Measurements from ENCODE around the gene EFHD1.
A peak's percentile ranks its signal among the peaks of the same experiment; 100 is the strongest.
"Not testable (repeated sequence)": the region's sequence is repeated elsewhere in the genome, so short reads cannot be mapped to it uniquely, and the experiment has no call there.

The EFHD1 gene

GRCh38 chr2:232688201-232688600 is 54.8 kb downstream of the EFHD1 start:
- H3K36me3 ChIP-seq (ENCODE audit: control insufficient read depth in 2 of 2, insufficient read depth in 2 of 2, low read length in 2 of 2), result no peaks in the 10 kb centered on the region
- H3K27me3 ChIP-seq (ENCODE audit: control insufficient read depth in 2 of 2, insufficient read depth in 2 of 2, low read length in 2 of 2), result no peaks in the 10 kb centered on the region
- H3K27ac ChIP-seq (ENCODE audit: low read depth in 2 of 2, low read length in 2 of 2), result no peak overlapping the region
- no peaks in the 10 kb centered on the region for H3K9me3 ChIP-seq (ENCODE audit: control insufficient read depth in 2 of 2, low read length in 2 of 2)
- H3K4me3 ChIP-seq (ENCODE audit: low read length in 2 of 2), result no peak overlapping the region
- H3K9ac ChIP-seq (ENCODE audit: low read depth in 1 of 2, low read length in 2 of 2), result no peak overlapping the region
- H3K4me1 ChIP-seq (ENCODE audit: control insufficient read depth in 2 of 2, insufficient read depth in 2 of 2, low read length in 2 of 2), result no peaks in the 10 kb centered on the region

DNA sequence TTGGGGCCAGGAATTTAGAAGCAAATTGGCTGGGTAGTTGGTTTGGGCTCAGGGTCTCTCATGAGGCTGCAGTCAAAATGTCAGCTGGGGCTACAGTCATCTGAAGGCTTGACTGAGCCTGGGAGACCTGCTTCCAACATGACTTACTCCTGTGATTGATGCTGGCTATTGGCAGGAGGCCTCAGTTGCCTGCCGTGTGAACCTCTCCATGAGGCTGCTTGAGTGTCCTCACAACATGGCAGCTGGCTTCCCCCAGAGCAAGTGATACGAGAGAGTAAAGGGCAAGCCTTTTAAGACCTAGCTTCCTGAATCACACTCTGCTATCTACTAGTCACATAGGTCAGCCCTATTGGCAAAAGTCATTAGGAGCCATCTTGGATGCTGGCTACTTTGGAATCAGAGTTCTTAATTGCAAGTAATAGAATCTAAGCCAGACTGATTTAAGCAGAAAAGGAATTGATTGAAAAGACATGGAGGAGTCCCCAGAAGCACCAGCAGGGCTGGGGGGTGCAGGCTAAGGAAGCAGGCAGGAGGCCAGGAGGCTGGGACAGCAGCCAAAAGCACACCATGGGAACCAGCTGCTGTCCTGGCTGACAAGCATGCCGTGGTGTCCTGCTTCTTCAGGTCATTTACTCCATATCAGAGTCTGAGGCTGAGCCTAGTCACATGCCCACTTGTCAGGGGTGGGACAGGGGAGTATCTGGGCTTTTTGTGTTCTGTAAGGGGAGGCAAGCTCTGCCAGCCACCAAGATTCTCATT is 55.9 kb downstream of the EFHD1 start:
- no peaks in the 10 kb centered on the region for H3K36me3 ChIP-seq (ENCODE audit: control insufficient read depth in 2 of 2, insufficient read depth in 2 of 2, low read length in 2 of 2)
- H3K4me1 ChIP-seq (ENCODE audit: control insufficient read depth in 2 of 2, insufficient read depth in 2 of 2, low read length in 2 of 2), result no peaks in the 10 kb centered on the region
- H3K9ac ChIP-seq (ENCODE audit: low read depth in 1 of 2, low read length in 2 of 2), result no peak overlapping the region
- H3K4me3 ChIP-seq (ENCODE audit: low read length in 2 of 2), result no peak overlapping the region
- H3K9me3 ChIP-seq (ENCODE audit: control insufficient read depth in 2 of 2, low read length in 2 of 2), result no peaks in the 10 kb centered on the region
- H3K27me3 ChIP-seq (ENCODE audit: control insufficient read depth in 2 of 2, insufficient read depth in 2 of 2, low read length in 2 of 2), result no peaks in the 10 kb centered on the region
- H3K27ac ChIP-seq (ENCODE audit: low read depth in 2 of 2, low read length in 2 of 2), result no peak overlapping the region

GRCh38 chr2:232691117-232691516 is 57.7 kb downstream of the EFHD1 start:
- not testable (repeated sequence) for H3K4me1 ChIP-seq (ENCODE audit: control insufficient read depth in 2 of 2, insufficient read depth in 2 of 2, low read length in 2 of 2)

DNA sequence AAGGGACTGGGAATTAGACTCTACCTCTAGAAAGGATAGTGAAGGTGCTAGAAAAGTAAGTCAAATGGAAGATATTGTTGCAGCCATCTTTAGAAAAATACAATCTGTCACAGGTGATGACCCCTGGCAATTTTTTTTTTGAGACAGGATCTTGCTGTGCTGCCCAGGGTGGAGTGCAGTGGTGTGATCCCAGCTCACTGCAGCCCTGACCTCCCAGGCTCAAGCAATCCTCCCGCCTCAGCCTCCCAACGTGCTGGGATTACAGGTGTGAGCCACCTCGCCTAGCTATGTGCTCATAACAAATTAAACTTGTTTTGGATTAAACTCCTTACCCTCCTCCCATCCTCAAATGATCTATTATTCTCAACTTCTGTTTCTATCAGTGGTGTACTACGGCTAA is 59.9 kb downstream of the EFHD1 start:
- H3K9me3 ChIP-seq (ENCODE audit: control insufficient read depth in 2 of 2, low read length in 2 of 2), result no peaks in the 10 kb centered on the region
- no peak overlapping the region for H3K4me3 ChIP-seq (ENCODE audit: low read length in 2 of 2)

More at GRCh38 chr2:232691117-232691516, 57.7 kb downstream of the EFHD1 start:
- not testable (repeated sequence) for H3K27ac ChIP-seq (ENCODE audit: low read depth in 2 of 2, low read length in 2 of 2); H3K9me3 ChIP-seq (ENCODE audit: control insufficient read depth in 2 of 2, low read length in 2 of 2); H3K9ac ChIP-seq (ENCODE audit: low read depth in 1 of 2, low read length in 2 of 2); H3K27me3 ChIP-seq (ENCODE audit: control insufficient read depth in 2 of 2, insufficient read depth in 2 of 2, low read length in 2 of 2); H3K4me3 ChIP-seq (ENCODE audit: low read length in 2 of 2); H3K36me3 ChIP-seq (ENCODE audit: control insufficient read depth in 2 of 2, insufficient read depth in 2 of 2, low read length in 2 of 2)

GRCh38 chr2:232696609-232697058 is 63.2 kb downstream of the EFHD1 start:
- Histone ChIP-seq H3K9me3 (ENCODE audit: control insufficient read depth in 2 of 2, low read length in 2 of 2) (no peaks in the 10 kb centered on the region), H3K4me3 (ENCODE audit: low read length in 2 of 2) (peak overlapping the region; percentile 78 to 97), H3K4me1 (ENCODE audit: control insufficient read depth in 2 of 2, insufficient read depth in 2 of 2, low read length in 2 of 2) (peaks cover 15 to 16% of the 10 kb centered on the region in 2 donors), H3K36me3 (ENCODE audit: control insufficient read depth in 2 of 2, insufficient read depth in 2 of 2, low read length in 2 of 2) (no peaks in the 10 kb centered on the region), H3K27me3 (ENCODE audit: control insufficient read depth in 2 of 2, insufficient read depth in 2 of 2, low read length in 2 of 2) (no peaks in the 10 kb centered on the region), H3K27ac (ENCODE audit: low read depth in 2 of 2, low read length in 2 of 2) (peak overlapping the region; percentile 94 to 96), H3K9ac (ENCODE audit: low read depth in 1 of 2, low read length in 2 of 2) (peak overlapping the region; percentile 5 to 98)

More for the DNA sequence above, 59.9 kb downstream of the EFHD1 start:
- H3K9ac ChIP-seq (ENCODE audit: low read depth in 1 of 2, low read length in 2 of 2), result no peak overlapping the region
- no peaks in the 10 kb centered on the region for H3K36me3 ChIP-seq (ENCODE audit: control insufficient read depth in 2 of 2, insufficient read depth in 2 of 2, low read length in 2 of 2)
- no peaks in the 10 kb centered on the region for H3K27me3 ChIP-seq (ENCODE audit: control insufficient read depth in 2 of 2, insufficient read depth in 2 of 2, low read length in 2 of 2)
- H3K27ac ChIP-seq (ENCODE audit: low read depth in 2 of 2, low read length in 2 of 2), result no peak overlapping the region
- H3K4me1 ChIP-seq (ENCODE audit: control insufficient read depth in 2 of 2, insufficient read depth in 2 of 2, low read length in 2 of 2), result peaks cover 5% of the 10 kb centered on the region in 2 donors

DNA sequence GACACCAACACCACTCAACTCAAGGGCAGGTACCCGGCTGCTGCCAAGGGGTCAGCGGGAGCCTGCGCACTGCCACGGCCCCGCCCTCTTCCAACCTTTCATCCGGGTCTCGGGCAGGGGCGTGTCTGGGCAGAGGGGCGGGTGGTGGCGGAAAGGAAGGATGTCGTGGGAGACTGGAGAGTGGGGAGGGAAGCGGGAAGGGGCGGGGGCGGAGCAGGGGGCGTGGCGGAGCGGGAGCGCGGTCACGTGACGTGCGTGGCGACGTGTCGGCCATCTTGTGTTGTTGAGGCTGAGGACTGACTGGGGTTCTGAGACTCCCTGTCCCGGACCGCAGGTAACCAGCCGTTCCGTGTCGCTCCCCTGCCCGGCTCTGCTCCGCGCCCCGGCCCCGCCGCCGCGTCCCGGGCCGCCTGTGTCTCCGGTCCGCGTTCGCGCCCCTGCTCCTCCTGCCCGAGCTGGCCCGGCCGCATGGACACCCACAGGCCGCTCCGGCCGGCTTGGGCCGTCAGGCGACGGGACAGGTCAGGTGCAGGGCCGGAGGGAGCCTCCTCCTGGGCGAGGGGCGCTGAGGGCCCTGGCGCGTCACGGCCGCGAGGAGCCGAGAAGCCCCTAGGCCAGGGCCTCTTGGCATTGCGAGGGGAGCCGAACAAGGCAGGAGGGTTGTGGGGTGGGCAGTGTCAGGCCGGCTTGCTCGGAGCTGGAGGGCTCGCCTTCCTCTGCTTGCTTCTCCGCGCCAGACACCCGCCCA is 63.8 kb downstream of the EFHD1 start, which contains the start of gene GIGYF2:
Gene GIGYF2 (plus strand): TSS at position 273 of the 748 bp plus-strand sequence. CDS start 37,867 bp downstream, outside the sequence.
- Histone ChIP-seq H3K9me3 (ENCODE audit: control insufficient read depth in 2 of 2, low read length in 2 of 2) (no peaks in the 10 kb centered on the region), H3K27ac (ENCODE audit: low read depth in 2 of 2, low read length in 2 of 2) (peak within 1 kb of the TSS; percentile 94 to 96), H3K4me3 (ENCODE audit: low read length in 2 of 2) (peak within 1 kb of the TSS; percentile 96 to 97), H3K27me3 (ENCODE audit: control insufficient read depth in 2 of 2, insufficient read depth in 2 of 2, low read length in 2 of 2) (no peaks in the 10 kb centered on the region), H3K9ac (ENCODE audit: low read depth in 1 of 2, low read length in 2 of 2) (peak within 1 kb of the TSS; percentile 96 to 98), H3K36me3 (ENCODE audit: control insufficient read depth in 2 of 2, insufficient read depth in 2 of 2, low read length in 2 of 2) (no peaks in the 10 kb centered on the region), H3K4me1 (ENCODE audit: control insufficient read depth in 2 of 2, insufficient read depth in 2 of 2, low read length in 2 of 2) (peaks cover 15 to 16% of the 10 kb centered on the region in 2 donors)

DNA sequence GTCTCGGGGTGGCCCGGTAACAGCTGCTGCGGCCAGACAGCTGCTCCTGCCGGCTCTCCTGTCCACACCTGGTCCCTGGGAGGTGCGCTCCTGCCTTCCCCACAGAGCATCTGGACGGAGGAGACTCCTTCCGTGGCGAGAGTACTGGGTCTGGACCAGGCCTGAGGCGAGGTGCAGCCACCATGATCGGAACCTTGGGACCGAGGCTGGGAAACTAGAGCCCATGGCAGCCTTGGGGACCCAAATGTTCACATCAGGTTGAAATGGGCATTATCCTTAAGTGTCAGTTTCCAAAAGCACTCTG is 64.4 kb downstream of the EFHD1 start:
- Histone ChIP-seq H3K9me3 (ENCODE audit: control insufficient read depth in 2 of 2, low read length in 2 of 2) (no peaks in the 10 kb centered on the region), H3K27me3 (ENCODE audit: control insufficient read depth in 2 of 2, insufficient read depth in 2 of 2, low read length in 2 of 2) (no peaks in the 10 kb centered on the region), H3K9ac (ENCODE audit: low read depth in 1 of 2, low read length in 2 of 2) (peak overlapping the region; percentile 96 to 98), H3K27ac (ENCODE audit: low read depth in 2 of 2, low read length in 2 of 2) (peak overlapping the region; percentile 94 to 96), H3K4me1 (ENCODE audit: control insufficient read depth in 2 of 2, insufficient read depth in 2 of 2, low read length in 2 of 2) (peaks cover 15 to 18% of the 10 kb centered on the region in 2 donors), H3K36me3 (ENCODE audit: control insufficient read depth in 2 of 2, insufficient read depth in 2 of 2, low read length in 2 of 2) (no peaks in the 10 kb centered on the region), H3K4me3 (ENCODE audit: low read length in 2 of 2) (peak overlapping the region; percentile 96 to 97)

DNA sequence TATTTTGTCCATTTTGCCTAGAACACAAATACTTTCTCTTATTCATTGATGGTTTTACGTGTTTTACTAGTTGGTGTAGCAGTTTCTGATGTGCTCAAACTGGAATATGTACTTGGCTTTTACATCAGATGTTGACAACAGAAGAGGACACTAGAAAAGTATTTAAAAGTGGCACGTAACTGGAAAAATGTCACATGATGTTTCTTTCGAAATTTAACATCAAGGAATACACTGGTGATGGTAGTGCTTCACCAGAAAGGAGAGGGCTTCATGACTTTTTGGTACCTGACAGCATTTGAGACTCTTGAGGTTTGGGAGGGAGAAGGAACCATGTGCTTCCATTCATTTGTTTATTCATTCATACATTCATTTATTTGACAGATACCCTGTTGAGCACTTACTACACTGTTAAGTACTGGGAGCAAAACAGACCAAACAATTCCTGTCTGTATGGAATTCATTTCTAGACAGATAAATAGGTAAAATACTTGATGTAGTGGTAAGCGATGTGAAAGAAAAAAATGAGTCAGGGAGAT is 65.2 kb downstream of the EFHD1 start:
- peak overlapping the region; percentile 96 to 97 for H3K4me3 ChIP-seq (ENCODE audit: low read length in 2 of 2)

DNA sequence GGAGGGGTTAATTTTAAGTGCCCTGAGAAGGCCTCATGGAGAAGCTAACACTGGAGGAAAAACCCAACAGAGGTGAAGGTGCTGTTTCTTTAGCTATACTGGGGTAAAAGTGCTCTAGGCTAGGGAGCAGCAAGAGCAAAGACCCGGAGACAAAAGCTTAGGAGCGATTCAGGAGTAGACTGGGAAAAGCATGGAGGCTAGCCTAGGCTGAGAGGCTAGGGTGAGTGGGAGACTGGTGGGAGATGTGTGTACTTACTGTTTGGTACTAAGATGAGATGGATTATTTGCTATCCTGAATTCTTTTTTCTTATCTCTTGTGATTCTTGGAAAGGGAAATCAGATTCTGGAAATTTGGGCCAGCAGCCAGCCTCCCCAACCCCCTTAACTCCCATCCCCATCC is 65.7 kb downstream of the EFHD1 start:
- Histone ChIP-seq H3K4me3 (ENCODE audit: low read length in 2 of 2) (peak overlapping the region in 1 of 2 donors; percentile 96), H3K9me3 (ENCODE audit: control insufficient read depth in 2 of 2, low read length in 2 of 2) (no peaks in the 10 kb centered on the region), H3K27me3 (ENCODE audit: control insufficient read depth in 2 of 2, insufficient read depth in 2 of 2, low read length in 2 of 2) (no peaks in the 10 kb centered on the region), H3K36me3 (ENCODE audit: control insufficient read depth in 2 of 2, insufficient read depth in 2 of 2, low read length in 2 of 2) (peaks cover 0 to 4% of the 10 kb centered on the region in 2 donors), H3K27ac (ENCODE audit: low read depth in 2 of 2, low read length in 2 of 2) (no peak overlapping the region), H3K4me1 (ENCODE audit: control insufficient read depth in 2 of 2, insufficient read depth in 2 of 2, low read length in 2 of 2) (peaks cover 15 to 18% of the 10 kb centered on the region in 2 donors), H3K9ac (ENCODE audit: low read depth in 1 of 2, low read length in 2 of 2) (no peak overlapping the region)

More for the DNA sequence above, 65.2 kb downstream of the EFHD1 start:
- H3K27ac ChIP-seq (ENCODE audit: low read depth in 2 of 2, low read length in 2 of 2), result no peak overlapping the region
- no peaks in the 10 kb centered on the region for H3K9me3 ChIP-seq (ENCODE audit: control insufficient read depth in 2 of 2, low read length in 2 of 2)
- peaks cover 0 to 2% of the 10 kb centered on the region in 2 donors for H3K36me3 ChIP-seq (ENCODE audit: control insufficient read depth in 2 of 2, insufficient read depth in 2 of 2, low read length in 2 of 2)
- H3K27me3 ChIP-seq (ENCODE audit: control insufficient read depth in 2 of 2, insufficient read depth in 2 of 2, low read length in 2 of 2), result no peaks in the 10 kb centered on the region
- H3K9ac ChIP-seq (ENCODE audit: low read depth in 1 of 2, low read length in 2 of 2), result peak overlapping the region; percentile 32 to 98
- peaks cover 15 to 18% of the 10 kb centered on the region in 2 donors for H3K4me1 ChIP-seq (ENCODE audit: control insufficient read depth in 2 of 2, insufficient read depth in 2 of 2, low read length in 2 of 2)

- Histone ChIP-seq H3K9me3 (ENCODE audit: control insufficient read depth in 2 of 2, low read length in 2 of 2) (no peaks in the 10 kb centered on the region), H3K4me3 (ENCODE audit: low read length in 2 of 2) (no peak overlapping the region), H3K36me3 (ENCODE audit: control insufficient read depth in 2 of 2, insufficient read depth in 2 of 2, low read length in 2 of 2) (peaks cover 0 to 6% of the 10 kb centered on the region in 2 donors), H3K4me1 (ENCODE audit: control insufficient read depth in 2 of 2, insufficient read depth in 2 of 2, low read length in 2 of 2) (peaks cover 15 to 18% of the 10 kb centered on the region in 2 donors), H3K27me3 (ENCODE audit: control insufficient read depth in 2 of 2, insufficient read depth in 2 of 2, low read length in 2 of 2) (no peaks in the 10 kb centered on the region), H3K27ac (ENCODE audit: low read depth in 2 of 2, low read length in 2 of 2) (no peak overlapping the region), H3K9ac (ENCODE audit: low read depth in 1 of 2, low read length in 2 of 2) (no peak overlapping the region)
Observed at GRCh38 chr2:232700154-232700553, 66.8 kb downstream of the EFHD1 start.
